GM19099 (cell line): ENCODE data around the gene CUTC.

Experiments
- POLR2A ChIP-seq: IDR thresholded peaks from 3 replicates; pipeline ENCODE4 v1.6.1; 2011; ENCODE audit warnings: low read depth; ENCODE audit not compliant: insufficient read length; ENCODE audit errors: extremely low read depth

CUTC gene

GRCh38 chr10:99732033-99732842 is at the start of gene CUTC, which contains the start of gene COX15:
CUTC (plus strand) TSS chr10:99732234; CDS start chr10:99732349, 115 bp downstream.
COX15 (minus strand) TSS chr10:99732127; CDS start chr10:99732049, 78 bp downstream.
- peak; percentile 90 for TF ChIP-seq POLR2A

- no peak for TF ChIP-seq POLR2A
These were observed 49.3 kb upstream of the CUTC start for GRCh38 chr10:99682752-99683151.

GRCh38 chr10:99685597-99685967 is 46.5 kb upstream of the CUTC start:
- peak; percentile 42 for TF ChIP-seq POLR2A

- no peak for TF ChIP-seq POLR2A
These were observed 42.6 kb upstream of the CUTC start for GRCh38 chr10:99689461-99689860.

GRCh38 chr10:99693933-99694583 is 38.0 kb upstream of the CUTC start:
- no peak for TF ChIP-seq POLR2A

- no peak for TF ChIP-seq POLR2A
These were observed 36.3 kb upstream of the CUTC start for GRCh38 chr10:99695761-99696160.

GRCh38 chr10:99698504-99699080 is 33.4 kb upstream of the CUTC start:
- no peak for TF ChIP-seq POLR2A

GRCh38 chr10:99700649-99701048 is 31.4 kb upstream of the CUTC start:
- no peak for TF ChIP-seq POLR2A

- TF ChIP-seq POLR2A, result no peak
These were observed 23.5 kb upstream of the CUTC start for GRCh38 chr10:99708428-99709012.

GRCh38 chr10:99709480-99710229 is 22.4 kb upstream of the CUTC start:
- no peak for TF ChIP-seq POLR2A

- TF ChIP-seq POLR2A, result no peak
These were observed 20.8 kb upstream of the CUTC start for GRCh38 chr10:99711129-99711719.

- no peak for TF ChIP-seq POLR2A
These were observed 17.6 kb upstream of the CUTC start for GRCh38 chr10:99714446-99714845.

GRCh38 chr10:99720387-99720786 is 11.6 kb upstream of the CUTC start:
- TF ChIP-seq POLR2A, result no peak

GRCh38 chr10:99730026-99730425 is 2.0 kb upstream of the CUTC start:
- TF ChIP-seq POLR2A, result no peak

GRCh38 chr10:99731306-99732032 is 565 bp upstream of the CUTC start:
- no peak for TF ChIP-seq POLR2A
